Measurements from ENCODE around the gene SLC19A1. TPM values are rescaled to one million over a fixed set of nuclear protein-coding genes. Genes with fewer than 3 reads are reported as not detected.

Gene SLC19A1
- total and polyA plus RNA-seq, 8 donors, result 2.9 to 23.3 (median 5.3) TPM

DNA sequence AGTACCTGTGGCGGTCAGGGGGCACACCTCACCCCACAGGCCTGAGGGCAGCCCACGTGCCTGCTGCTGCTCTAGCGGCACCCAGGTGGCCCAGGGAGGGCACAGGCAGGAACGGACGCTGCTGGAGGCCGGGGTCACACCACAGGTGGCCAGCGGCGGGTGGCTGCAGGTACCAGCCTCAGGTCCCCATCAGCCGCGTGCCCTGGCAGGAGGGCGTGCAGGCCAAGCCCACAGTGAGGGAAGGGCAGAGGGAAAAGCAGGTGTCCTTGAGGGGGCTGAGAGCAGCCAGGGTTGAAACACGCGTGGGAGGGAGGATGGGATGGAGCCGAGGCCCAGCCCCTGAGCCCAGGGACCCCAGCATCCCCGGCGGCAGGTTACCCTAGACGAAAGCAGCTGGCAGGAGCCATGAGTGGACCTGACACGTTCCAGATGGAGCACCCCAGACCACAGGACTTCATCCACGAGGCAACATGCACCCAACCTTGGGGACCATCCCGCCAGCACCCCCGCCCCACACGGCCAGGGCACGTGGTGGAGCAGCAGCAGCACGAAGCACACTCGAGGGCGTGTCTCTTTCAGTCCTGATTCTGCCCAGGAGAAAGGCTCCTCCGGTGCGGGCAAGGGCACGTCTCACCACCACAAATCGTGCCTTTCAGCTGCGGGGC is 3.7 kb downstream of the SLC19A1 start:
- Histone ChIP-seq H3K36me3 (peaks cover 0 to 4% (median 0%) of the 10 kb centered on the region in 4 donors), H3K4me3 (no peak overlapping the region), H3K4me1 (peaks cover 34 to 71% (median 49%) of the 10 kb centered on the region in 4 donors), H3K9me3 (no peaks in the 10 kb centered on the region), H3K27me3 (no peaks in the 10 kb centered on the region), H3K27ac (no peak overlapping the region)
- no peak for TF ChIP-seq CTCF (IDR thresholded peaks at IDR 0.05)
- TF ChIP-seq POLR2A (IDR thresholded peaks at IDR 0.05), result no peak
- TF ChIP-seq EP300 (IDR thresholded peaks at IDR 0.05), result no peak
- no peak for TF ChIP-seq POLR2AphosphoS5 (IDR thresholded peaks at IDR 0.05)
- intact Hi-C loops (cut with DNase I; ENCODE audit: low total_unique reads), result no loop called here
- peak in 1 of 2 donors; percentile 20 for DNase-seq
- 82 to 85% (median 84%) methylated on average over 25 to 31 of the region's 31 CpGs for WGBS, 5 donors

- 87 to 95% (median 90%) methylated on average over 19 to 27 of the region's 27 CpGs for WGBS, 5 donors
- intact Hi-C loops (cut with DNase I; ENCODE audit: low total_unique reads), result no loop called here
- H3K4me3 ChIP-seq, result no peak overlapping the region
These were observed 4.4 kb downstream of the SLC19A1 start for GRCh38 chr21:45537746-45538291.

DNA sequence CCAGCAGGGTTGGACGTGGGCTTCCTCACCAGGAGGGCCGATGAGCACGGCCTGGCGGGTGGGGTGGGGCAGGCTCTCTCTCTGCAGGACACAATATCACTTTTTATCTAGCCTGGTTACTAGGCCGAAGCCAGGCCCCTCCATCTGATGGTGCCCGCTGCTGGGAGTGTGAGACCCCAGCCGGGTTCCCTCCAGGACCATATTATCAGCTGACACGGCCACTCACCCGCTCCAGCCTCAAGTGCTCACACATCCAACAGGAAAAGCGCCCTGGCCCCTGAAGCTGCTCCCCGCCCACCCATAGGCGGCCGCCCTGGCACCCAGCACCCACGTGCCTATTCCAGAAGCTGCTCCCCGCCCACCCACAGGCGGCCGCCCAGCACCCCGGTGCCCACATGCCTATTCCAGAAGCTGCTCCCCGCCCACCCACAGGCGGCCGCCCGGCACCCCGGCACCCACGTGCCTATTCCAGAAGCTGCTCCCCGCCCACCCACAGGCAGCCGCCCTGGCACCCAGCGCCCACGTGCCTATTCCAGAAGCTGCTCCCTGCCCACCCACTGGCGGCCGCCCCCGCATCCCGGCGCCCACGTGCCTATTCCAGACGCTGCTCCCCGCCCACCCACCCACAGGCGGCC is 5.0 kb downstream of the SLC19A1 start:
- TF ChIP-seq CTCF (IDR thresholded peaks at IDR 0.05), result no peak
- no peak for TF ChIP-seq EP300 (IDR thresholded peaks at IDR 0.05)
- Histone ChIP-seq H3K36me3 (peaks cover 0 to 4% (median 0%) of the 10 kb centered on the region in 4 donors), H3K9me3 (no peaks in the 10 kb centered on the region), H3K4me1 (peaks cover 37 to 71% (median 50%) of the 10 kb centered on the region in 4 donors), H3K27ac (no peak overlapping the region), H3K27me3 (no peaks in the 10 kb centered on the region), H3K4me3 (no peak overlapping the region)
- intact Hi-C loops (cut with DNase I; ENCODE audit: low total_unique reads), result no loop called here
- peak in 1 of 2 donors; percentile 25 for DNase-seq
- 51 to 75% (median 68%) methylated on average over 31 to 37 of the region's 37 CpGs for WGBS, 5 donors

More at GRCh38 chr21:45537746-45538291, 4.4 kb downstream of the SLC19A1 start:
- H3K4me1 ChIP-seq, result peaks cover 37 to 71% (median 49%) of the 10 kb centered on the region in 4 donors
- H3K27ac ChIP-seq, result no peak overlapping the region
- H3K36me3 ChIP-seq, result peaks cover 0 to 4% (median 0%) of the 10 kb centered on the region in 4 donors
- peak in 1 of 2 donors; percentile 18 for DNase-seq
- TF ChIP-seq EP300 (IDR thresholded peaks at IDR 0.05) (no peak), POLR2AphosphoS5 (IDR thresholded peaks at IDR 0.05) (no peak), POLR2A (IDR thresholded peaks at IDR 0.05) (no peak), CTCF (IDR thresholded peaks at IDR 0.05) (no peak)
- no peaks in the 10 kb centered on the region for H3K27me3 ChIP-seq
- H3K9me3 ChIP-seq, result no peaks in the 10 kb centered on the region

DNA sequence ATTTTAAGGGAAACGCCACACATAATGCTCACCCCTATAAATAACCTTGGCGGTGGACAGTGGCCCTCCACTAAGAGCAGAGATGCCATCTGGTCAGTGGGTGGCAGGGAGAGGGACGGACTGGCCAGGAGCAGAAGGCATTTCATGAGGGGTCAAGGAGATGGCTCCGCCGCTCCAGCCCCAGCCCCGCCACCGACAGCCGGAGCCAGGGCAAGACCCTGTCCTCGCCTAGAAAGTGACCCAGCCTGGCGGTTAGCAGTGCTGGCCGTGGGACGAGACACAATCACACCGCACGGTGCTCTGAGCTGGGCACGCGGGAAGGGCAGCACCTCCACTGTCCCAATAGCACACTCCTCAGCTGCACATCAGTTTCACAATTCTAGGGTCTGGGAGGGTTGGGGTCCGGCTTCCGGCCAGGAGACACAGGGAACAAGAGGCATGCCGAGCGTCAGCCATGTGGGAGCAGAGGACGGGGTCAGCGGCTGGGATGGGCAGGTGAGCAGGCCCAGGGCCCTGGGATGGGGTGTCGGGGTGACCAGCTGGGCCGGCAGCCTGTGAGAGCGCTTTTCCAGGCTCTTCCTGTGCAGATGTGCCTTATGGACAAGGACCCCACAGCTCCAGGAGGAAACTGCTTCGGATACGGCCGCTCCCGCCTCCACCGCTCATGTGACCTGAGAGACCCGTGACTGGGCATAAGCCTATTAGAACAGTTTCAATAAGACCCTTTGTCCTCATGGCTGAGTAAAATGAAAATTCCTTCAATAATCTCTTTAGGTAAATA is 5.7 kb downstream of the SLC19A1 start:
- H3K36me3 ChIP-seq, result peaks cover 2 to 8% (median 5%) of the 10 kb centered on the region in 4 donors
- H3K9me3 ChIP-seq, result no peaks in the 10 kb centered on the region
- H3K27ac ChIP-seq, result peak overlapping the region in 2 of 5 donors; percentile 64 to 67
- intact Hi-C loops (cut with DNase I; ENCODE audit: low total_unique reads), result no loop called here
- WGBS, 5 donors, result 75 to 85% (median 84%) methylated on average over 23 to 31 of the region's 31 CpGs
- H3K4me1 ChIP-seq, result peaks cover 32 to 66% (median 44%) of the 10 kb centered on the region in 4 donors
- no peak overlapping the region for H3K4me3 ChIP-seq
- TF ChIP-seq POLR2A (IDR thresholded peaks at IDR 0.05) (no peak), POLR2AphosphoS5 (IDR thresholded peaks at IDR 0.05) (no peak), EP300 (IDR thresholded peaks at IDR 0.05) (no peak), CTCF (IDR thresholded peaks at IDR 0.05) (no peak)
- H3K27me3 ChIP-seq, result no peaks in the 10 kb centered on the region
- peak; percentile 25 to 71 for DNase-seq
